T-helper 1 cell treated with Interleukin-12 subunit alpha and Interleukin-12 subunit beta and Interleukin-4 antibody, amounts not matched to agents 30 μg/mL and 1 μg/mL, for 36 hours (primary cell): Measurements from ENCODE around the gene ADD1.
A peak's percentile ranks its signal among the peaks of the same experiment; 100 is the strongest.

Source experiments
- H3K27ac Mint-ChIP-seq: one replicate; pipeline ENCODE4 v1.8.0; 2021; ENCODE audit warnings: mild to moderate bottlenecking, mixed read lengths
- H3K27me3 Mint-ChIP-seq: one replicate; pipeline ENCODE4 v1.8.0; 2021; ENCODE audit warnings: low read depth, mixed read lengths
- H3K36me3 Mint-ChIP-seq: one replicate; pipeline ENCODE4 v1.8.0; 2021; ENCODE audit warnings: low read depth, mixed read lengths
- H3K4me1 Mint-ChIP-seq: one replicate; pipeline ENCODE4 v1.8.0; 2021; ENCODE audit warnings: low read depth, mixed read lengths
- H3K4me3 Mint-ChIP-seq: one replicate; pipeline ENCODE4 v1.8.0; 2021; ENCODE audit warnings: mild to moderate bottlenecking, moderate library complexity, mixed read lengths
- H3K9me3 Mint-ChIP-seq: one replicate; pipeline ENCODE4 v1.8.0; 2021; ENCODE audit warnings: mixed read lengths

The ADD1 gene

GRCh38 chr4:2843263-2843940, at the start of gene ADD1:
ADD1 (plus strand) TSS chr4:2843844; CDS start chr4:2875916, 32,072 bp downstream.
- Mint-ChIP-seq H3K27me3 (no peaks in the 10 kb centered on the region), H3K4me1 (peaks cover 44% of the 10 kb centered on the region), H3K4me3 (peak within 1 kb of the TSS; percentile 94), H3K36me3 (peaks cover 24% of the 10 kb centered on the region), H3K9me3 (peaks cover 7% of the 10 kb centered on the region), H3K27ac (peak within 1 kb of the TSS; percentile 85)

GRCh38 chr4:2794486-2795299, 49.0 kb upstream of the ADD1 start:
- H3K36me3 Mint-ChIP-seq, result no peaks in the 10 kb centered on the region
- H3K4me1 Mint-ChIP-seq, result peaks cover 37% of the 10 kb centered on the region
- peak overlapping the region; percentile 86 for H3K4me3 Mint-ChIP-seq
- no peak overlapping the region for H3K27ac Mint-ChIP-seq
- no peaks in the 10 kb centered on the region for H3K27me3 Mint-ChIP-seq
- no peaks in the 10 kb centered on the region for H3K9me3 Mint-ChIP-seq

GRCh38 chr4:2795300-2795892, 48.2 kb upstream of the ADD1 start:
- Mint-ChIP-seq H3K27ac (no peak overlapping the region), H3K27me3 (no peaks in the 10 kb centered on the region), H3K4me1 (peaks cover 39% of the 10 kb centered on the region), H3K36me3 (no peaks in the 10 kb centered on the region), H3K9me3 (no peaks in the 10 kb centered on the region), H3K4me3 (no peak overlapping the region)

GRCh38 chr4:2795893-2796848, 47.5 kb upstream of the ADD1 start:
- Mint-ChIP-seq H3K9me3 (no peaks in the 10 kb centered on the region), H3K36me3 (no peaks in the 10 kb centered on the region), H3K4me1 (peaks cover 43% of the 10 kb centered on the region), H3K27me3 (no peaks in the 10 kb centered on the region), H3K4me3 (no peak overlapping the region), H3K27ac (no peak overlapping the region)

- Mint-ChIP-seq H3K27ac (peak overlapping the region; percentile 93), H3K27me3 (no peaks in the 10 kb centered on the region), H3K4me1 (peaks cover 45% of the 10 kb centered on the region), H3K9me3 (no peaks in the 10 kb centered on the region), H3K36me3 (no peaks in the 10 kb centered on the region), H3K4me3 (no peak overlapping the region)
These were observed 46.6 kb upstream of the ADD1 start for GRCh38 chr4:2796849-2797544.

- peak overlapping the region; percentile 91 for H3K4me3 Mint-ChIP-seq
- no peaks in the 10 kb centered on the region for H3K27me3 Mint-ChIP-seq
- peak overlapping the region; percentile 93 for H3K27ac Mint-ChIP-seq
- H3K9me3 Mint-ChIP-seq, result no peaks in the 10 kb centered on the region
- no peaks in the 10 kb centered on the region for H3K36me3 Mint-ChIP-seq
- peaks cover 45% of the 10 kb centered on the region for H3K4me1 Mint-ChIP-seq
These were observed 45.9 kb upstream of the ADD1 start for GRCh38 chr4:2797545-2798305.

- H3K27me3 Mint-ChIP-seq, result no peaks in the 10 kb centered on the region
- no peaks in the 10 kb centered on the region for H3K36me3 Mint-ChIP-seq
- H3K9me3 Mint-ChIP-seq, result no peaks in the 10 kb centered on the region
- H3K4me1 Mint-ChIP-seq, result peaks cover 46% of the 10 kb centered on the region
- peak overlapping the region; percentile 93 for H3K27ac Mint-ChIP-seq
- peak overlapping the region; percentile 91 for H3K4me3 Mint-ChIP-seq
These were observed 45.0 kb upstream of the ADD1 start for GRCh38 chr4:2798399-2799223.

- H3K4me3 Mint-ChIP-seq, result peak overlapping the region; percentile 91
- H3K27ac Mint-ChIP-seq, result peak overlapping the region; percentile 89
- no peaks in the 10 kb centered on the region for H3K27me3 Mint-ChIP-seq
- H3K4me1 Mint-ChIP-seq, result peaks cover 45% of the 10 kb centered on the region
- H3K36me3 Mint-ChIP-seq, result no peaks in the 10 kb centered on the region
- H3K9me3 Mint-ChIP-seq, result no peaks in the 10 kb centered on the region
These were observed 44.3 kb upstream of the ADD1 start for GRCh38 chr4:2799224-2799911.

GRCh38 chr4:2799971-2800690, 43.5 kb upstream of the ADD1 start:
- H3K36me3 Mint-ChIP-seq, result no peaks in the 10 kb centered on the region
- peak overlapping the region; percentile 78 for H3K4me3 Mint-ChIP-seq
- peak overlapping the region; percentile 74 for H3K27ac Mint-ChIP-seq
- peaks cover 40% of the 10 kb centered on the region for H3K4me1 Mint-ChIP-seq
- H3K27me3 Mint-ChIP-seq, result no peaks in the 10 kb centered on the region
- H3K9me3 Mint-ChIP-seq, result no peaks in the 10 kb centered on the region

GRCh38 chr4:2800691-2801596, 42.7 kb upstream of the ADD1 start:
- Mint-ChIP-seq H3K36me3 (no peaks in the 10 kb centered on the region), H3K27me3 (no peaks in the 10 kb centered on the region), H3K4me3 (peak overlapping the region; percentile 62), H3K9me3 (no peaks in the 10 kb centered on the region), H3K27ac (peak overlapping the region; percentile 75), H3K4me1 (peaks cover 40% of the 10 kb centered on the region)
